Activated T-cell treated with anti-CD3 and anti-CD28 coated beads for 4 hours (primary cell): Measurements from ENCODE around the gene PHOX2A.
"Not testable (repeated sequence)": the region's sequence is repeated elsewhere in the genome, so short reads cannot be mapped to it uniquely, and the experiment has no call there.

Source experiments
- DNase-seq: peaks from one replicate; pipeline ENCODE4 v3.0.0-alpha.2; 2020

Gene PHOX2A

DNA sequence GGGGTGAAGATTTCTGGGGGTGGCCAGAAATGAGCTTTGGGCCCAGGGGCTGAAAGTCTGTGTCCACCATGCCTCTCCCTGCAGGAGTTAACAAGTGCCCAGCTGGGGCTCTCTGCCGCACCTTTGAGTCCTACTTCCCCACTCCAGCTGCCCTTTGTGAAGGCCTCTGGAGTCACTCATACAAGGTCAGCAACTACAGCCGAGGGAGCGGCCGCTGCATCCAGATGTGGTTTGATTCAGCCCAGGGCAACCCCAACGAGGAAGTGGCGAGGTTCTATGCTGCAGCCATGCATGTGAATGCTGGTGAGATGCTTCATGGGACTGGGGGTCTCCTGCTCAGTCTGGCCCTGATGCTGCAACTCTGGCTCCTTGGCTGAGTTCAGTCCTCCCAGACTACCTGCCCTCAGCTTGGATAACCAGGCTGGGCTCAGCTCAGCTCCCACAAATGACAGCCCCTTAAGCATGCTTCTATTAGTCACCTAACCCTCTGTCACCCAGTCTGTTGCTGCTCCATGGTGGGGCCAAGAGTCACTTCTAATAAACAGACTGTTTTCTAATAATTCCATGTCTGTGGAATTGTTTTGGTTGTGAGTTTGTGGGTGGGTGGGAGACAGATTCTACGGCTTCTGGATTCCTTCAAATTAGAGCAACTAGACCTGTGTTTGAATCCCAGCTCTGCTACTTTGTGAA is 22.4 kb downstream of the PHOX2A start:
- no peak for DNase-seq

DNA sequence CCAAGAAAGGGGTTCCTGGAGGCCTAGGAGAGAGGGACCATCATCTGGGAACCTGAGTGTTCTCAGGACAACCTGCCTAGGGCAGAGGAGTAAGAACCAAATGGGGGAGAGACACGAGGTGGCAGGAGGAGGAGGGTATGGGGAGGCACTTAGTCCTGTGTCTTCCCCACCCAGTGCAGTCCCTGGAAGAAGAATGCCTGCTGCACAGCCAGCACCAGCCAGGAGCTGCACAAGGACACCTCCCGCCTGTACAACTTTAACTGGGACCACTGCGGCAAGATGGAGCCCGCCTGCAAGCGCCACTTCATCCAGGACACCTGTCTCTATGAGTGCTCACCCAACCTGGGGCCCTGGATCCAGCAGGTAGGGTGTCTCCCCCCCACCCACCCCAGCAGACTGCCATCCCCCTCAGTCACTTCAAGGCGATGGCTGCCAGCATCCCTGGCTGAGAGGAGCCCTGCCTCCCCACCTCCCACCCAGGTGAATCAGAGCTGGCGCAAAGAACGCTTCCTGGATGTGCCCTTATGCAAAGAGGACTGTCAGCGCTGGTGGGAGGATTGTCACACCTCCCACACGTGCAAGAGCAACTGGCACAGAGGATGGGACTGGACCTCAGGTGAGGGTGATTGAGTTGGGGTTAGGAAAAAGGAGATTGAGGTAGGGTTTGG is 23.1 kb downstream of the PHOX2A start:
- no peak for DNase-seq

GRCh38 chr11:72218251-72218745 is 25.7 kb downstream of the PHOX2A start:
- DNase-seq: no peak

GRCh38 chr11:72217841-72218240 is 26.1 kb downstream of the PHOX2A start:
- DNase-seq: no peak

- no peak for DNase-seq
Measured at GRCh38 chr11:72216638-72217037, 27.3 kb downstream of the PHOX2A start, which contains the start of gene FOLR2. Gene FOLR2, plus strand, starts transcription at chr11:72216794. Its CDS starts 1,791 bp downstream, at chr11:72218585.

GRCh38 chr11:72209101-72209500 is 34.9 kb downstream of the PHOX2A start:
- DNase-seq: no peak

GRCh38 chr11:72208281-72208680 is 35.7 kb downstream of the PHOX2A start:
- DNase-seq: no peak

- not testable (repeated sequence) for DNase-seq
Measured at GRCh38 chr11:72206794-72207193, 37.2 kb downstream of the PHOX2A start.

DNA sequence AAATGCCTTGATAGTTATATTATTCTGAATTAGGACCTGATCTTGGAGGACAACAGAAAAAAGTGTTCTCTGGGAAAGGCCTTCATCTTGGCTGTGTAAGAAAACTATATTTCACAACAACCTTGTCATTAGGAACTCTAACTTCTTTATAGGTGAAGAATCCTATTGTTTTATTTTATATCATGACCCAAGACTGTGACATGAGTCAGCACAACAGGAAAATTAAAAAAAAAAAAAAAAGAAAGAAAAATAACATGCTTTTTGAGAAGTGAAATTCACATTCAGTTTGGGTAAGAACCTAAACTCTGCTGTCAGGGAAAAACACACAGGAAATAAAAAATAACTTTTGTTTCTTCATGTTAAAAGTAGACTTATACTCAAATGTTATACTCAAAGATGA is 39.1 kb downstream of the PHOX2A start:
- DNase-seq: no peak

- DNase-seq: no peak
Measured at GRCh38 chr11:72203163-72203562, 40.8 kb downstream of the PHOX2A start.

GRCh38 chr11:72202571-72202970 is 41.4 kb downstream of the PHOX2A start:
- no peak for DNase-seq

DNA sequence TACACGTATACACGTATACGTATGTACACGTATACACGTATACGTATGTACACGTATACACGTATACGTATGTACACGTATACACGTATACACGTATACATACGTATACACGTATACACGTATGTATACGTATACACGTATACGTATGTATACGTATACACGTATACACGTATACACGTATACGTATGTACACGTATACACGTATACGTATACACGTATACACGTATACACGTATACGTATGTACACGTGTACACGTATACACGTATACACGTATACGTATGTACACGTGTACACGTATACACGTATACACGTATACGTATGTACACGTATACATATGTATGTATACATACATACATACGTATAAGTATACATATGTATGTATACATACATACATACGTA is 42.5 kb downstream of the PHOX2A start:
- not testable (repeated sequence) for DNase-seq

DNA sequence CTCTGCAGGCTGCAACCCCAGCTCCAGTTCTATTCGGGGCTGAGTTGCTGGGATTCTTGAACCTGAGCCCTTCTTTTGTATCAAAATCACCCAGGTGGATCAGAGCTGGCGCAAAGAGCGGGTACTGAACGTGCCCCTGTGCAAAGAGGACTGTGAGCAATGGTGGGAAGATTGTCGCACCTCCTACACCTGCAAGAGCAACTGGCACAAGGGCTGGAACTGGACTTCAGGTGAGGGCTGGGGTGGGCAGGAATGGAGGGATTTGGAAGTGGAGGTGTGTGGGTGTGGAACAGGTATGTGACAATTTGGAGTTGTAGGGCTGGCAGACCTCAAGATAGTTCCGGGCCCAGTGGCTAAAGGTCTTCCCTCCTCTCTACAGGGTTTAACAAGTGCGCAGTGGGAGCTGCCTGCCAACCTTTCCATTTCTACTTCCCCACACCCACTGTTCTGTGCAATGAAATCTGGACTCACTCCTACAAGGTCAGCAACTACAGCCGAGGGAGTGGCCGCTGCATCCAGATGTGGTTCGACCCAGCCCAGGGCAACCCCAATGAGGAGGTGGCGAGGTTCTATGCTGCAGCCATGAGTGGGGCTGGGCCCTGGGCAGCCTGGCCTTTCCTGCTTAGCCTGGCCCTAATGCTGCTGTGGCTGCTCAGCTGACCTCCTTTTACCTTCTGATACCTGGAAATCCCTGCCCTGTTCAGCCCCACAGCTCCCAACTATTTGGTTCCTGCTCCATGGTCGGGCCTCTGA is 48.3 kb downstream of the PHOX2A start:
- DNase-seq: no peak

DNA sequence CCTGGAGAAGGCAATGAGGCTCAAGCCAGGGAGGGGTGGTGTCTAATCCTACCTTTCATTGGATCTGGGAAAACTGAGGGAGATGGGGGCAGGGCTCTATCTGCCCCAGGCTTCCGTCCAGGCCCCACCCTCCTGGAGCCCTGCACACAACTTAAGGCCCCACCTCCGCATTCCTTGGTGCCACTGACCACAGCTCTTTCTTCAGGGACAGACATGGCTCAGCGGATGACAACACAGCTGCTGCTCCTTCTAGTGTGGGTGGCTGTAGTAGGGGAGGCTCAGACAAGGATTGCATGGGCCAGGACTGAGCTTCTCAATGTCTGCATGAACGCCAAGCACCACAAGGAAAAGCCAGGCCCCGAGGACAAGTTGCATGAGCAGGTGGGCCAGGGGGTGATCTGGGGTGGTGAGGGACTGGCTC is 52.0 kb downstream of the PHOX2A start, which contains the start of gene FOLR1:
FOLR1 (plus strand) TSS at position 180 of the 421 bp plus-strand sequence; CDS start at position 214, 34 bp downstream.
- DNase-seq: no peak

- no peak for DNase-seq
Measured at GRCh38 chr11:72190631-72191071, 53.3 kb downstream of the PHOX2A start.

DNA sequence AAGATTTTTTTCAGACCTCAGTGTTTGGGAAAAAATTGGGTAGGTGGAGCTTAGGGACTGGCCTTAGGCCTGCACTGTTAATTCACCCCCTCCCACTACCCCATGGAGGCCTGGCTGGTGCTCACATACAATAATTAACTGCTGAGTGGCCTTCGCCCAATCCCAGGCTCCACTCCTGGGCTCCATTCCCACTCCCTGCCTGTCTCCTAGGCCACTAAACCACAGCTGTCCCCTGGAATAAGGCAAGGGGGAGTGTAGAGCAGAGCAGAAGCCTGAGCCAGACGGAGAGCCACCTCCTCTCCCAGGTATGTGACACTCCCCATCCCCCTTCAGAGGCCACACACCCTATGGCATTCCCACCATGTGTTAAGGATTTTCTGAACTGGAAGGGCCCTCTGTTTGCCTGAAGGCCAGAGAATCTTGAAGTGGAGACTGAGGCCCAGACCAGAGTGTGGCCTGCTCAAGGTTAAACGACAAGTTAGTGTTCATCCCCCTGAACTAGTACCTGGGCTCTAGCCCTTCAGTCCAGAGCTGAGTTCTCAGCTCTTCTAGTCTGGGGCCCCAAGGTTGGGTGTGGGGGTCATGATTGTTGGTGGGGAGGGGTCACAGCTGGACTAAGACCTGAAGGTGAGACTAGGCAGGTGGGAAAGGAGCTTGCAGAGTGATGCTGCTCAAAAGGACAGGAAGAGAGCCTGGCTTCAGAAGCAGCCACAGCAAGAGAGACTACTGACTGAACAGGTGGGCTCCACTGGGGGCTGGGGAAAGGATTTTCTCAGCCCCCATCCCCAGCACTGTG is 54.3 kb downstream of the PHOX2A start:
- no peak for DNase-seq
